NOMO-1 (cell line): Measurements from ENCODE around the gene BEAN1.

Experiments used
- DNase-seq, 2 experiments: peaks; one replicate each; lab custom pipeline; 2025; ENCODE audit not compliant: unreplicated experiment in 2 of 2; lab: John Stamatoyannopoulos, UW

The BEAN1 gene

DNA sequence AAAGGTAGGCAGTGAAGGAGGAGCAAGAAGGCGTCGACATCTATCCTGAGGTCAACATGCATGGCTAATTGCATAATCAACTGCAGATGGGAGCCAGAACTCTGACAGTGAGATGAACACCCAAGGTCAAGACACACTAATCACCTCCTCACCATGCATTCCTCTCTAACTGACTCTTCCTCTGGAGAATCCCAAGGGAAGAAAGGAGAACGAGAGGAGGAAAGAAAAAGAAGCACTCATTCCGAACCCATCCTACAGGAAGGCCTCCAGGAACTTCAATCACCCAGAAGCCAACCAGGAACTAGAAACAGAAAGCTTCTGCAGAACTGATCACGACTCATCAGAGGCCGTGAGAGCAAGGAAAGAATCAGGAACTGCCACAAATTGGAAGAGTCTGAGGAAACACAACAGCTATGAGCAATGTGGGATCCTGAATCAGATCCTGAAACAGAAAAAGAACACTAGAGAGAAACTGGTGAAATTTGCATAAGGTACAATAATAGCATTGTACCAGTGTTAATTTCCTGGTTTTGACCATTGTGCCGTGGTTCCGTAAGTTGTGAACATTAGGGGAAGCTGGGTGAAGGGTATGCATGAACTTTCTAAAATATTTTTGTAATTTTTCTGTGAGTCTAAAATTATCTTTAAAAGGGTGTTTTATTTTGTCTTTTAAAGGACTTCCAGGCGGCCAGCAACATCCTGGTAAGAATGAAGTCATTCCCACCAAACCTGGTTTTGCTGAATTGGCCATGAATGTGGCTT, 10.0 kb upstream of the BEAN1 start:
- no peak for DNase-seq

DNA sequence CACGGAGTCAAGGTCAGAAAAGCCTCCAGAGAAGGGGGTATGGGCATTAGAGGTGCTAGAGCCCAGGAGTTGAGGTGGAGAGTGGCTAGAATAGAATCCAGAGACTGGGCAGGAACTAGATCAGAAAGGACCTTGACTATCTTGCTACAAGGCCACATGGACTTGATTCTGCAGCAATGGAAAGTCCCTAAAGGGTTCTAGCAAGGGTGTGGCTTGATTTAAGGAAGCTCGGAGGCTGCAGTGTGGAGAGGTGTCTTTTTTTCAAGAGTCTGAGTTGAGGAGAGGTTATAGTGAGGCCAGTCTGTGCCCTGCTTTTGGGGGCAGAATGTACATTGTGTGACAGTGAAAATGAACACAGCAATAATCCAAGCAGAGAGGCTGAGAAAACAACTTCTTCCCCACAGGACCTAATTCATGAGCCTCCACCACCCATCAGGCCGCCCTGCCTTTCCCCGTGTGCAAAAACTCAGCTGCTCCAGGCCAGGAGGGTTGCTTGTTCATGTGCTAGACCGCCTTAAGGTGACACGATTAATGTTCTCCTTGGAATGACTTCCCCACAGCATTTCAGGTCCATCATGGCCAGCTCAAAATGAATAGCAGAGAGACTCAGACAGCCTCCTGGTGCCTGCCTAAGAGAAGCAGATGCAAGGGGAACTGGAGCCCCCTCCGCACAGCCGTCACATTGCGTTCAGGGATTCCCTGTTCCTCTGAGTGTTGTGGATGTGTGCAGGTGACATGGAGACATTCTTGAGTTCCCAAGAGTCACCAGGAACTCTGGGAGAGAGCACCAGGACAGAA, 8.7 kb upstream of the BEAN1 start:
- no peak for DNase-seq

DNA sequence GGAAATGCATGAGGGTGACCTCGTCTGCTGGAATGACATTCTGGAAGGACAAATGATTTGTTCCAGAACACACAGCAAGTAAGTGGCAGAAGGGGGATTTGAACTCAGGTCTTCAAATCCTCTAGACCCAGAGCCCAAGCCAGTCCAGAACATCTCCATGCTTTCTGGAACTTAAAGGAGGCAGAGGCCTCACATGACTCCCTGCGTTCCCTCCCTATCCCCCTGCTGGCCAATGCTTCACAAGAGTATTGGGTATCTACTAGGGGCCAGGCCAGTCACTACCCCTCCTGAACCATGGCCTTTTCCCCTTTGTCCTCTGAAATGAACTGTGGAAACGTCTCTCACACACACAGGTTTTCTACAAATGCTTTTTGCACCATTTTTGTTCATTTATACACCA, 7.6 kb upstream of the BEAN1 start:
- no peak for DNase-seq

DNA sequence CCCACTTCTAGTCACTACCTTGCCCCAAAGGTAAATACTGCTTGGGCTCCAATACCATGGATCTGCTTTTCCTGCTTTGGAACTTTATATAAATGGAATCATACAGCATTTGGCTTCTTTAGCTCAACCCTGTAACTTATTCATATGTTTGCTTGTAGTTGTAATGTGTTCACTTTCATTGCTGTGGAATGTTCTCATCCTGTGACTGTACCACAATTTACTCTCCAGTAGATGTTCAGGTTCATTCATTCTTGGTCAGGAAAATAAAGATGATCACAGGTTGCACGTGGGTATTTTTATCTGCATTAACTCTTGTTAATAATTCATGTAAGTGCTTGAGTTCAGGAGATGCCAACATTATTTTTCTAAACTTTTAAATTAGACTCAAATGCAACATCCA, 6.7 kb upstream of the BEAN1 start:
- no peak for DNase-seq

GRCh38 chr16:66421891-66422290, 5.2 kb upstream of the BEAN1 start:
- DNase-seq: no peak

- DNase-seq: no peak
Observed at GRCh38 chr16:66422366-66422765, 4.7 kb upstream of the BEAN1 start.

DNA sequence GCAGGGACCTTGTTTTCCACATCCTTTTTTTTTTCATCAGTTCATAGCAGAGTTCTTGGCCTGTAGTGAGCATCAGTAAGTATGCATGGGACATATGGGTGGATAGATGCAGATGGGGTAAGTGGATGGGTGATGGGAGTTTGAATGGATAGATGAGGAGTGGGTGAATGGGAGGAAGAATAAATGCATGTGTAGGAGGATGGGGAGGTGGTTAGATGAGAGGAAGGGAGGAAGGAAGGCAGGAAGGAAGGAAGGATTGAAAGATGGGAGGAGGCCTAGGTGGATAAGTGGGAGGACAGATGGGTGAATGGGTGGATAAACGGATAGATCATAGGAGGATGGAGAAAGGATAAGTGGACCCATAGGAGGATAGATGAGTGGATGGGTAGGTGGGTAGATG, 3.9 kb upstream of the BEAN1 start:
- no peak for DNase-seq

GRCh38 chr16:66425651-66426050, 1.4 kb upstream of the BEAN1 start:
- DNase-seq: no peak

- DNase-seq: no peak
Observed at GRCh38 chr16:66426112-66427035, 721 bp upstream of the BEAN1 start.

DNA sequence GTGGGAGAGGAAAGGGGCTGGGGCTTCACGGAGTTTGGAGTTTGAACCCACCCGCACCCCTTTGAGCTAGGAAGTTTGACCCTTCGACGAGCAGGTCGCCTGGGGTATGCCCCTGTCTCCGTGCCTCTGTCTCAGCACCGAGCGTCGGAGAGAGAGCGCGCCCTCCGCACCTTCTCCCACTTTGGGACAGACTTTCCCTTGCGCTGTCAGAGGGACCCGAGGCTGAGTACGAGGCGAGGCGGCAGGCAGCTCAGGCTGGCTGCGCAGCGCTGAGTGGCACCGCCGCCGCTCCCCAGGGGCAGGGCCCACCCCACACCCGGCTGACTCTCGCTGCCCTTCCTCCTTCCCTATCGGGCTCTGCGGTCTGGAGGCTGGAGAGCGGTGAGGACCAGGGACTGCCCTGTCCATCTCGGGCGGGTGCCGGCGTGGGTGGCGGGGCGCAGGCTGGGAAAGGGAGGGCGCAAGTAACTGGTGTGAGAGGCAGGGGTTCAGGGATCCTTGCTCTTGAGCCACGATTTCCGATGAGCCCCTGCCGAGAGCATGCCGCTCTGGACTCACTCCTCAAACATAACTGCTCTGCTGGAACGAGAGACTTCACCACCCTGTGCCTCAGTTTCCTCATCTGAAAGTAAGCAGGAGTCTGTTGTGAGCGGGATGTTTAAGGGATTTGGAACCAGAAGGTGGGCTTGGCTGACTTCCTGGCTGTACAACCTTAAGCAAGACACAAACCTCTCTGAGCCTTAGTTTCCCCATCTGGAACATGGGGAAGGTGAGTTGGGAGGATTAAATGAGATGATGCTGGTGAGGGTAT, 981 bp downstream of the BEAN1 start:
- peak in 1 of 2 experiments; percentile 24 for DNase-seq

- DNase-seq: no peak
Observed at GRCh38 chr16:66428682-66429251, 1.7 kb downstream of the BEAN1 start.

DNA sequence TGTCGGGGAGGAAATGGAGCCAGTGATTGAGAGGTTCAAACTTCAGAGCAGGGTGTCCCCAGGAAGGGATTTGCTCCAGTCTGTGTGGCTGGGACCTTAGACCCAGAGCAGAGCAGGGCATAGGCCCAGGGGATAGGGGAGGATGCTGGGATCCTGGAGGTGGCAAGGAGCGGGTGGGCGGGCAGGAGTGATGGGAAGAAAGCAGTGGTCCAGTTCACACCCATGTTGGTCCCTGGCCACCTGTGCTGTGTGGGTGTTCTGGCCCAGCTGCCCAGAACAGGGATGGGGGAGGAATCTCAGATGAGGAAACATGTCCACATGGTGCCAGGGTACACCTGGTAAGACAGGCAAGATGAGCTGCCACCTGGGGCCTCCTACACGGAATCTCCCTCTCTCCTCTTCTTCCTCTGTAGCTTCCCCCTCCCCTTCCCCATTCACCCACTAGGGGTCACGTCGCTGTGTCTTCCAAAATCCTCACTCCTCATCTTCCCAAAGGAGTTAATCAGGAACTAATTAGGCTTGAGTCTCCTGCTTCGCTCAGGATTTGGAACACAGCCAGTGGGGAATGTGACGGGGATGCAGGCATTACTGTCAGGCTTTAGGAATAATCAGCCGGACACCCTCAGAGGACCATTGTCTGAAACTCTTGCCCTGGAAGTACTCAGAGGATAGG, 2.3 kb downstream of the BEAN1 start:
- no peak for DNase-seq

- DNase-seq: no peak
Observed at GRCh38 chr16:66430214-66430613, 3.1 kb downstream of the BEAN1 start.

GRCh38 chr16:66431760-66432159, 4.7 kb downstream of the BEAN1 start:
- no peak for DNase-seq

- no peak for DNase-seq
Observed at GRCh38 chr16:66432429-66432828, 5.3 kb downstream of the BEAN1 start.

GRCh38 chr16:66434619-66435430, 7.7 kb downstream of the BEAN1 start:
- no peak for DNase-seq

DNA sequence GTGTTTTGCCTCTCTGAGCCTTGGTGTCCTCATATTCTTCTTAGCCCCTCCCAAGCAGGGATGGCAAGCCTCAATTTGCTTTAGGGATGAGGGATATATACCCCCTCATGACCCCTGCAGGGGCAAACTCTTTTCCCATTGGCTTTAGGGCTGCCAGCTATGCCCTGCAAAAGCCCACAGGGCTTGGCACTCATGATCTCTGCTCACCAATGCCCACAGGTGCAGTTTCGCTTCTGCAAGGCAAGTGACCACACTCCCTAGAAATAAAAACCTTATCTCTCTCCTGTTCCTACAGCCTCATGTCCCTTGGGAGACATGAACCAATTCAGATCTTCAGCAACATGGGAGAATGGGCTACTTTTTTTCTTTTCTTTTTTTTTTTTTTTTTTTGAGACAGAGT, 8.8 kb downstream of the BEAN1 start:
- no peak for DNase-seq

GRCh38 chr16:66437391-66437945, 10.4 kb downstream of the BEAN1 start:
- DNase-seq: no peak
